HEK293 (cell line): ENCODE results near the gene INTS15.

Source experiments
- SP3 ChIP-seq: fragments of 450-650 bp; formaldehyde crosslinking; IDR thresholded peaks from 2 replicates; pipeline ENCODE4 v1.5.1; 2016; ENCODE audit warnings: missing biosample characterization, missing genetic modification characterization
- TRIM28 ChIP-seq: IDR thresholded peaks from 2 replicates; pipeline ENCODE4 v1.6.1; 2011; ENCODE audit warnings: low read length, control low read depth, borderline replicate concordance
- ZNF175 ChIP-seq: fragments of 450-650 bp; formaldehyde crosslinking; IDR thresholded peaks from 2 replicates; pipeline ENCODE4 v1.5.1; 2016; ENCODE audit warnings: missing biosample characterization, missing genetic modification characterization
- ZNF24 ChIP-seq: fragments of 450-650 bp; formaldehyde crosslinking; IDR thresholded peaks from 2 replicates; pipeline ENCODE4 v1.5.1; 2016; ENCODE audit warnings: missing biosample characterization, missing genetic modification characterization
- ZNF274 ChIP-seq, 2 experiments: fragments of 200-500 bp in 1 of 2; fragments of 450-650 bp in 1 of 2; sonication (Bioruptor generic) in 1 of 2; formaldehyde crosslinking in 1 of 2; IDR thresholded peaks; 2 replicates each; pipeline versions ENCODE4 v1.5.1 to v1.6.1; 2014 to 2016; ENCODE audit warnings: borderline replicate concordance in 1 of 2, inconsistent platforms in 1 of 2, low read length in 1 of 2, missing biosample characterization in 1 of 2, missing genetic modification characterization in 1 of 2
- ZNF423 ChIP-seq: fragments of 450-650 bp; formaldehyde crosslinking; IDR thresholded peaks from 2 replicates; pipeline ENCODE4 v1.5.1; 2016; ENCODE audit warnings: missing biosample characterization, missing genetic modification characterization
- ZNF791 ChIP-seq: fragments of 450-650 bp; formaldehyde crosslinking; IDR thresholded peaks from 2 replicates; pipeline ENCODE4 v1.5.1; 2016; ENCODE audit warnings: missing biosample characterization, missing genetic modification characterization
- TF ChIP-seq, protein P1 (sequence below): fragments of 450-650 bp; formaldehyde crosslinking; IDR thresholded peaks from 2 replicates; pipeline ENCODE4 v1.5.1; 2016; ENCODE audit warnings: missing biosample characterization, missing genetic modification characterization
- TF ChIP-seq, protein P2 (sequence below): fragments of 450-650 bp; formaldehyde crosslinking; IDR thresholded peaks from 2 replicates; pipeline ENCODE4 v1.5.1; 2016; ENCODE audit warnings: missing biosample characterization, missing genetic modification characterization, borderline replicate concordance
- TF ChIP-seq, protein P3 (sequence below): fragments of 450-650 bp; formaldehyde crosslinking; IDR thresholded peaks from 2 replicates; pipeline ENCODE4 v1.5.1; 2016; ENCODE audit warnings: missing biosample characterization, missing genetic modification characterization

DNA sequence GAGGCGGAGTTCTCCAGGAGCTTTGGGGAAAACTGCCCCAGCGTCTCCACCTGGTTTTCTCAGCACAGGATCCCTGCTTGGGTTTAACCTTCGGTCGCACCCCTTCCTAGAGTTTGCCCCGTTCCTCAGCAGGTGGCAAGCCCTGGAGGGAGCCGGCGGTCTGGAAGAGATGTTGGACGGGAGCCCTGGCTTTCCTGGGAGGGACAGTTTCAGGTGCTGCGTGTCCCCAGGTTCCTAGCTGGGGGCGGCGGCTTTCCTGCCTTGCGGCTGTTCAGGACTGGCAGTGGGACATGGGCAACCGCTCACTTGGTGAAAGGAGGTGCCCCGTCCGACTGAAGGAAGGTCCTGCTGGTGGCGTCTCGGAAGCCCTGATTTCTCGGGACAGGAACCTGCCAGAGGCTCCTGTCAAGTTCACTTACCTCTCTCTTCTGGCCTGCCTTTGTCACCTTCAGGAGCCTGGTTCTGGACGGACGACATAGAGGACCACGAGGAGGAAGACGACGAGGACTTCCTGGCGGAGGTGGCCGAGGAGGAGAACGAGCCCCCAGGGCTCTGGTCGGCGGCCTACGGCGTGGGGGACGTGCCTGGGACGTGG, 62.1 kb downstream of the INTS15 start:
- TF ChIP-seq, protein P1, sequence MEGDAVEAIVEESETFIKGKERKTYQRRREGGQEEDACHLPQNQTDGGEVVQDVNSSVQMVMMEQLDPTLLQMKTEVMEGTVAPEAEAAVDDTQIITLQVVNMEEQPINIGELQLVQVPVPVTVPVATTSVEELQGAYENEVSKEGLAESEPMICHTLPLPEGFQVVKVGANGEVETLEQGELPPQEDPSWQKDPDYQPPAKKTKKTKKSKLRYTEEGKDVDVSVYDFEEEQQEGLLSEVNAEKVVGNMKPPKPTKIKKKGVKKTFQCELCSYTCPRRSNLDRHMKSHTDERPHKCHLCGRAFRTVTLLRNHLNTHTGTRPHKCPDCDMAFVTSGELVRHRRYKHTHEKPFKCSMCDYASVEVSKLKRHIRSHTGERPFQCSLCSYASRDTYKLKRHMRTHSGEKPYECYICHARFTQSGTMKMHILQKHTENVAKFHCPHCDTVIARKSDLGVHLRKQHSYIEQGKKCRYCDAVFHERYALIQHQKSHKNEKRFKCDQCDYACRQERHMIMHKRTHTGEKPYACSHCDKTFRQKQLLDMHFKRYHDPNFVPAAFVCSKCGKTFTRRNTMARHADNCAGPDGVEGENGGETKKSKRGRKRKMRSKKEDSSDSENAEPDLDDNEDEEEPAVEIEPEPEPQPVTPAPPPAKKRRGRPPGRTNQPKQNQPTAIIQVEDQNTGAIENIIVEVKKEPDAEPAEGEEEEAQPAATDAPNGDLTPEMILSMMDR = no peak
- TF ChIP-seq, protein P2, sequence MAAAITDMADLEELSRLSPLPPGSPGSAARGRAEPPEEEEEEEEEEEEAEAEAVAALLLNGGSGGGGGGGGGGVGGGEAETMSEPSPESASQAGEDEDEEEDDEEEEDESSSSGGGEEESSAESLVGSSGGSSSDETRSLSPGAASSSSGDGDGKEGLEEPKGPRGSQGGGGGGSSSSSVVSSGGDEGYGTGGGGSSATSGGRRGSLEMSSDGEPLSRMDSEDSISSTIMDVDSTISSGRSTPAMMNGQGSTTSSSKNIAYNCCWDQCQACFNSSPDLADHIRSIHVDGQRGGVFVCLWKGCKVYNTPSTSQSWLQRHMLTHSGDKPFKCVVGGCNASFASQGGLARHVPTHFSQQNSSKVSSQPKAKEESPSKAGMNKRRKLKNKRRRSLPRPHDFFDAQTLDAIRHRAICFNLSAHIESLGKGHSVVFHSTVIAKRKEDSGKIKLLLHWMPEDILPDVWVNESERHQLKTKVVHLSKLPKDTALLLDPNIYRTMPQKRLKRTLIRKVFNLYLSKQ (tag by site-specific recombination) = no peak
- TF ChIP-seq SP3 = no peak
- TF ChIP-seq, protein P3, sequence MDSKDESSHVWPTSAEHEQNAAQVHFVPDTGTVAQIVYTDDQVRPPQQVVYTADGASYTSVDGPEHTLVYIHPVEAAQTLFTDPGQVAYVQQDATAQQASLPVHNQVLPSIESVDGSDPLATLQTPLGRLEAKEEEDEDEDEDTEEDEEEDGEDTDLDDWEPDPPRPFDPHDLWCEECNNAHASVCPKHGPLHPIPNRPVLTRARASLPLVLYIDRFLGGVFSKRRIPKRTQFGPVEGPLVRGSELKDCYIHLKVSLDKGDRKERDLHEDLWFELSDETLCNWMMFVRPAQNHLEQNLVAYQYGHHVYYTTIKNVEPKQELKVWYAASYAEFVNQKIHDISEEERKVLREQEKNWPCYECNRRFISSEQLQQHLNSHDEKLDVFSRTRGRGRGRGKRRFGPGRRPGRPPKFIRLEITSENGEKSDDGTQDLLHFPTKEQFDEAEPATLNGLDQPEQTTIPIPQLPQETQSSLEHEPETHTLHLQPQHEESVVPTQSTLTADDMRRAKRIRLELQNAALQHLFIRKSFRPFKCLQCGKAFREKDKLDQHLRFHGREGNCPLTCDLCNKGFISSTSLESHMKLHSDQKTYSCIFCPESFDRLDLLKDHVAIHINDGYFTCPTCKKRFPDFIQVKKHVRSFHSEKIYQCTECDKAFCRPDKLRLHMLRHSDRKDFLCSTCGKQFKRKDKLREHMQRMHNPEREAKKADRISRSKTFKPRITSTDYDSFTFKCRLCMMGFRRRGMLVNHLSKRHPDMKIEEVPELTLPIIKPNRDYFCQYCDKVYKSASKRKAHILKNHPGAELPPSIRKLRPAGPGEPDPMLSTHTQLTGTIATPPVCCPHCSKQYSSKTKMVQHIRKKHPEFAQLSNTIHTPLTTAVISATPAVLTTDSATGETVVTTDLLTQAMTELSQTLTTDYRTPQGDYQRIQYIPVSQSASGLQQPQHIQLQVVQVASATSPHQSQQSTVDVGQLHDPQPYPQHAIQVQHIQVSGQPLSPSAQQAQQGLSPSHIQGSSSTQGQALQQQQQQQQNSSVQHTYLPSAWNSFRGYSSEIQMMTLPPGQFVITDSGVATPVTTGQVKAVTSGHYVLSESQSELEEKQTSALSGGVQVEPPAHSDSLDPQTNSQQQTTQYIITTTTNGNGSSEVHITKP = no peak
- TF ChIP-seq ZNF423 = no peak
- TF ChIP-seq ZNF24 (tag by site-specific recombination) = no peak
- no peak for TF ChIP-seq ZNF175 (tag by site-specific recombination)
- no peak for TF ChIP-seq ZNF274 (IDR thresholded peaks at IDR 0.05; ENCODE audit: low read length)
- no peak for TF ChIP-seq ZNF274 (tag by site-specific recombination; IDR thresholded peaks at IDR 0.05; ENCODE audit: borderline replicate concordance)
- no peak for TF ChIP-seq ZNF791 (tag by site-specific recombination)
- TF ChIP-seq TRIM28 = no peak
